K562 (cell line): ENCODE results near the gene PAQR7. TPM values are rescaled to one million over a fixed set of nuclear protein-coding genes. Genes with fewer than 3 reads are reported as not detected.

ENCODE experiments used
- CBX8 ChIP-seq: fragments of 200-600 bp; sonication (generic); IDR thresholded peaks from 2 replicates; pipeline ENCODE4 v1.6.1; 2012; ENCODE audit warnings: borderline replicate concordance, mixed run types, low read depth, mild to moderate bottlenecking, moderate library complexity, mixed read lengths, low read length, control low read depth, inconsistent platforms; ENCODE audit not compliant: poor library complexity, severe bottlenecking; ENCODE audit errors: extremely low read depth
- EGR1 ChIP-seq: fragments of 450-650 bp; conservative IDR thresholded peaks from 2 replicates; pipeline ENCODE4 v1.6.1; 2017; ENCODE audit warnings: mild to moderate bottlenecking
- MBD1 ChIP-seq: fragments of 250-450 bp; sonication (Bioruptor Pico); IDR thresholded peaks from 2 replicates; pipeline ENCODE4 v1.8.0; 2022; ENCODE audit warnings: inconsistent platforms
- MITF ChIP-seq: IDR thresholded peaks from 2 replicates; pipeline ENCODE4 v1.6.1; 2014; ENCODE audit warnings: antibody characterized with exemption
- NFRKB ChIP-seq: fragments of 450-650 bp; IDR thresholded peaks from 2 replicates; pipeline ENCODE4 v1.6.1; 2016; ENCODE audit warnings: low read depth
- RREB1 ChIP-seq: fragments of 250-450 bp; sonication (Bioruptor Pico); IDR thresholded peaks from 2 replicates; pipeline ENCODE4 v1.4.0; 2020
- SMARCA5 ChIP-seq: fragments of 450-650 bp; IDR thresholded peaks from 2 replicates; pipeline ENCODE4 v1.6.1; 2016
- ZBTB11 ChIP-seq, 3 experiments: fragments of 200-800 bp in 1 of 3; fragments of 250-450 bp in 1 of 3; fragments of 450-650 bp in 1 of 3; sonication (Bioruptor Pico) in 1 of 3; sonication (Bioruptor generic) in 1 of 3; formaldehyde crosslinking in 1 of 3; IDR thresholded peaks; 2 replicates each; pipeline versions ENCODE4 v1.6.1 to v1.8.0; 2016 to 2022; ENCODE audit warnings: mild to moderate bottlenecking in 2 of 3, missing genetic modification characterization in 2 of 3, missing compliant biosample characterization in 1 of 3, moderate library complexity in 1 of 3
- ZFP30 ChIP-seq: fragments of 250-450 bp; sonication (Bioruptor Pico); IDR thresholded peaks from 2 replicates; pipeline ENCODE4 v1.8.0; 2022; ENCODE audit warnings: moderate library complexity, mild to moderate bottlenecking, inconsistent platforms, borderline replicate concordance
- ZNF263 ChIP-seq: sonication (generic); formaldehyde crosslinking; IDR thresholded peaks from 2 replicates; pipeline ENCODE4 v1.8.0; 2022; ENCODE audit warnings: mild to moderate bottlenecking, missing genetic modification reagents, borderline replicate concordance
- ZNF518B ChIP-seq: fragments of 250-450 bp; sonication (Bioruptor Pico); IDR thresholded peaks from 2 replicates; pipeline ENCODE4 v1.5.0; 2021; ENCODE audit warnings: mild to moderate bottlenecking, moderate library complexity
- polyA plus RNA-seq, 8 experiments: library from polyadenylated mRNA; depleted of rRNA in 4 of 8; stranded (reverse) in 5 of 8; unstranded in 3 of 8; fragments of >200 nt; fragmentation: Nextera tagmentation in 2 of 8; fragmentation: Illumina TruSeq in 1 of 8; extraction: Ambion mirVana in 2 of 8; extraction: Trizol in 1 of 8; gene quantifications; 2 replicates each; pipeline versions ENCODE4 v1.2.1 to v1.2.3, GENCODE V29; 2011 to 2014; ENCODE audit warnings: inconsistent platforms in 1 of 8, missing spikeins in 1 of 8
- total RNA-seq, 7 experiments: library from RNA; depleted of rRNA in 6 of 7; stranded (reverse); fragments of >200 nt in 6 of 7; fragmentation: Illumina TruSeq in 2 of 7; extraction: Trizol in 2 of 7; gene quantifications; 2 replicates each; pipeline versions ENCODE4 v1.2.1 to v1.2.3, GENCODE V29; 2011 to 2021; ENCODE audit warnings: low replicate concordance in 1 of 7

PAQR7 gene
- total and polyA plus RNA-seq, 9 of the 15 experiments (the other 6 are each of a cell fraction or from before 2014, with no cell fraction given), result 1.1 to 5.2 (median 2.6) TPM

- TF ChIP-seq RREB1 (CRISPR knock-in tag), result no peak
- no peak for TF ChIP-seq MITF
- TF ChIP-seq MBD1 (CRISPR knock-in tag), result no peak
- no peak for TF ChIP-seq CBX8
- TF ChIP-seq NFRKB, result no peak
- TF ChIP-seq ZNF518B (CRISPR knock-in tag), result no peak
- no peak for TF ChIP-seq EGR1
- TF ChIP-seq ZFP30 (CRISPR knock-in tag), result no peak
- TF ChIP-seq ZNF263 (CRISPR knock-in tag), result no peak
- TF ChIP-seq ZBTB11 (CRISPR knock-in tag; IDR thresholded peaks at IDR 0.05), result no peak
- 0 out of 2 replicates have a peak, but pooled peaks have one; percentile 8 for TF ChIP-seq SMARCA5
Measured at GRCh38 chr1:25821112-25821476, 54.4 kb downstream of the PAQR7 start (continued).
